ENCODE results near the gene KCNN1.
A peak's percentile ranks its signal among the peaks of the same experiment; 100 is the strongest.
"Not testable (repeated sequence)": the region's sequence is repeated elsewhere in the genome, so short reads cannot be mapped to it uniquely, and the experiment has no call there.

KCNN1 gene

DNA sequence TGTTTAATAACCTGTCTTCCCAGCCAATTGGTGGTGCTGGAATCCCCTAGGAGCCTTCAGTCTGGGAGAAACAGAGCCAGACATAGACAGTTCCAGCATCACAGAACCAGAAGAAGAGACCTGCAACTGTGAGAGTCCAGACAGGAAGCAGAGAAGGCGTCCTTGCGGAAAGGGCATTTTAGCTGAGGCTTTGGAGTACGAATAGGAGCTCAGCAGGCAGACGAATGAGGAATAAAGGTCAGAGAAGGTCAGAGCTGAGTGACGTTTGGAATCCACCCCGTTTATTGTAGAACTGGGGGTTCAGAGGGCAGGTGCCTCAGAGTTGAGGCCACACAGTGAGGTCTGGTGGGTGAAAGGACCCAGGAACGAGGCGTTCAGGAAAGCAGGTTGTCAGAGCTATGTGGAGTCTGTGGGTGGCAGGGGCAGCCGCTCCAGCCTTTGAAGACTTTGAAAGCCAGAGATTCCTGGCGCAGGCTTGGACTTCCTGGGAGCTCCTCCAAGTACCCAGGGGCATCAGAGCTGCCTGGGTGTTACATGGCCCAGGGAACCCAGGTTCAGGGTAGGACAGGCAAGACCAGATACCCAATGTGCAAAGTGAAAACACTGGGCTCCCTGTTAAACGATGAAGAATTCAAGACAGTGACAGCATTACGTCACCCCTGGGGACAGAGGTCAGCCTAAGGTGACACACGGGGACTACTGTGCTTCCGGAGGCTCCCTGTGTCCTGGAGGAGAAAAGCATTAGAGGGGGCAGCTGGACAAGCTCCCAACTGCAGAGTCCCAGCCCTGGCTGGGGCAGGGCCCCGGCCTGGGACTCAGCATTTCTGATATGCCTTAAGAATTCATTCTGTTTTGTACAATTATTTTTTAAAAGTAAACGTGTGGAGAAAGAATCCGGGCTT lies 46.6 kb downstream of the KCNN1 start:
- Mint-ChIP-seq H3K4me3 (no peak overlapping the region), H3K27ac (peak overlapping the region; percentile 84), H3K27me3 (no peaks in the 10 kb centered on the region), H3K9me3 (no peaks in the 10 kb centered on the region), H3K36me3 (ENCODE audit: low read depth) (peaks cover 67% of the 10 kb centered on the region), H3K4me1 (ENCODE audit: low read depth) (peaks cover 68% of the 10 kb centered on the region)
- DNase-seq: no peak

DNA sequence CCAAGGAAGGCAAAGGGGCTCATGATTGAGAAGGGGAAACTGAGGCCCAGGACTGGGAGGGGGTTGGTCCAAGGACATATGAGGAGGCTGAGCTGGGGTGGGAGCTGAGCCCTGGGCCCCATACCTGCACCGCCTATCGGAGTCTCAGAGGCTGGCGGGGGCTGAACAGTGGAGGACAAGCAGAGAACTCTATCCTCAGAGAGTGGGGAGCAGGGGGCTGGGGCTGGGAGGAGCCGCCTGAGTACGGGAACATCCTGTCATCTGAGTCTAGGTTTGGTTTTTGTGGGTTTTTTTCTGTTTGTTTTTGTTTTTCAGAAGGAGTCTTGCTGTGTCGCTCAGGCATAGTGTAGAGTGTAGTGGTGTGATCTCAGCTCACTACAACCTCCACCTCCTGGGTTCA lies 47.3 kb downstream of the KCNN1 start:
- peaks cover 60% of the 10 kb centered on the region for H3K36me3 Mint-ChIP-seq (ENCODE audit: low read depth)
- peak overlapping the region; percentile 84 for H3K27ac Mint-ChIP-seq
- peaks cover 64% of the 10 kb centered on the region for H3K4me1 Mint-ChIP-seq (ENCODE audit: low read depth)
- no peak for DNase-seq
- no peaks in the 10 kb centered on the region for H3K9me3 Mint-ChIP-seq
- no peak overlapping the region for H3K4me3 Mint-ChIP-seq
- no peaks in the 10 kb centered on the region for H3K27me3 Mint-ChIP-seq

DNA sequence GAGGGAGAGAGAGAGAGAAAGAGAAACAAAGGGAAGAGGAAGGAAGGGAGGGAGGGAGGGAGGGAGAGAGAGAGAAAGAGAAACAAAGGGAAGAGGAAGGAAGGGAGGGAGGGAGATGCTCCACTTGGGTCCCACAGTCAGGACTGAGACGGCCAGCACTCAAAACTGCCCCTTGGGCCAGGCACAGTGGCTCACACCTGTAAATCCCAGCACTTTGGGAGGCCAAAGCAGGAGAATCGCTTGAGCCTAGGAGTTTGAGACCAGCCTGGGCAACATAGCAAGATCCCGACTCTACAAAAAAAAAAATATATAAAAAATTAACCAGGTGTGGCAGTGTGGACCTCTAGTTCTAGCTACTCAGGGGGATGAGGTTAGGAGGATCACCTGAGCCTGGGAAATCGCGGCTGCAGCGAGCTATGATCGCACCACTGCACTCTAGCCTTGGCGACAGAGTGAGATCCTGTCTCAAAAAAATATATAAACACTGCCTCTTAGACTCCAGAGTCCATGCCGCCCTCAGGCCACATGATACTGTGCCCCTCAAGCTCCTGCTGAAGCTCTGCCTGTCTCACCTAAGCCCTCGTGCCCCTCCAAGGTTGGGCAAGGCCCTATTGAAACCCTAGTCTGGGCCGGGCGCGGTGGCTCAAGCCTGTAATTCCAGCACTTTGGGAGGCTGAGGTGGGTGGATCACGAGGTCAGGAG lies 49.5 kb downstream of the KCNN1 start:
- DNase-seq: no peak
- H3K27ac Mint-ChIP-seq: no peak overlapping the region
- peaks cover 64% of the 10 kb centered on the region for H3K4me1 Mint-ChIP-seq (ENCODE audit: low read depth)
- no peak overlapping the region for H3K4me3 Mint-ChIP-seq
- no peaks in the 10 kb centered on the region for H3K27me3 Mint-ChIP-seq
- no peaks in the 10 kb centered on the region for H3K9me3 Mint-ChIP-seq
- H3K36me3 Mint-ChIP-seq (ENCODE audit: low read depth): peaks cover 40% of the 10 kb centered on the region

DNA sequence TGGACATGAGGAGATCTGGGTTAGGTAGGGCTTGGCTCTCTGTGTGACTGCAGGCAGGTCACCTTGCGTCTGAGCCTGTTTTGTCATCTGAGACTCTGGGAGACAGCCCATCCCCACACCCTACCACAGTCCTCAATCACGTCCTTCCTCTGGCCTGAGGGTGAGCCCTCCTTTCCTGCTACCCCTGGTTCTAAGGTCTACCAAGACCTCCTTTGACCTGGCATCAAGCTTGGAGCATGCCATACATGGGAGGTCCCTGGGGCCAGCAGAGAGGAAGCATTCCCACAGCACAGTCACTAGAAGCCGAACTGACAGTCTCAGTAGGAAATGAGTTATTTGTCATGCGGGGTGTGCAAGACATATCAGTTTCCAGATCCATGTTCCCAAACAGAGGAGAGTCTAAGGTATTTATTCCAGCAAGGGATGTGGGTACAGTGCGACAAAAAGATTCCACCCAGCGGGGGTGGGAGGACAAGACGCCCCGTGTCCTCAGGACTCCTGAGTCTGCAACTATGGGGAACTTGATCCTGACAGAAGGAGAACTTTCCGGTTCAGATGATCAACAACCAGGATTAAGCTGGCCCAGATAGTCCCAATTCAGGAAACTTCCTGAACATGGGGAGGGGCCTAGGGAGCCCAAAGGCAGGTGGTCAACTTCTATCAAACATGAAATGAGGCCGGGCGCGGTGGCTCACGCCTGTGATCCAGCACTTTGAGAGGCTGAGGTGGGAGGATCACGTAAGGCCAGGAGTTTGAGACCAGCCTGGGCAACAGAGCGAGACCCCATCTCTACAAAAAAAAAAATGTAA lies 50.6 kb downstream of the KCNN1 start:
- peaks cover 73% of the 10 kb centered on the region for H3K4me1 Mint-ChIP-seq (ENCODE audit: low read depth)
- no peak overlapping the region for H3K4me3 Mint-ChIP-seq
- peak overlapping the region; percentile 72 for H3K27ac Mint-ChIP-seq
- H3K36me3 Mint-ChIP-seq (ENCODE audit: low read depth): peaks cover 31% of the 10 kb centered on the region
- peaks cover 3% of the 10 kb centered on the region for H3K9me3 Mint-ChIP-seq
- no peaks in the 10 kb centered on the region for H3K27me3 Mint-ChIP-seq
- DNase-seq: no peak

DNA sequence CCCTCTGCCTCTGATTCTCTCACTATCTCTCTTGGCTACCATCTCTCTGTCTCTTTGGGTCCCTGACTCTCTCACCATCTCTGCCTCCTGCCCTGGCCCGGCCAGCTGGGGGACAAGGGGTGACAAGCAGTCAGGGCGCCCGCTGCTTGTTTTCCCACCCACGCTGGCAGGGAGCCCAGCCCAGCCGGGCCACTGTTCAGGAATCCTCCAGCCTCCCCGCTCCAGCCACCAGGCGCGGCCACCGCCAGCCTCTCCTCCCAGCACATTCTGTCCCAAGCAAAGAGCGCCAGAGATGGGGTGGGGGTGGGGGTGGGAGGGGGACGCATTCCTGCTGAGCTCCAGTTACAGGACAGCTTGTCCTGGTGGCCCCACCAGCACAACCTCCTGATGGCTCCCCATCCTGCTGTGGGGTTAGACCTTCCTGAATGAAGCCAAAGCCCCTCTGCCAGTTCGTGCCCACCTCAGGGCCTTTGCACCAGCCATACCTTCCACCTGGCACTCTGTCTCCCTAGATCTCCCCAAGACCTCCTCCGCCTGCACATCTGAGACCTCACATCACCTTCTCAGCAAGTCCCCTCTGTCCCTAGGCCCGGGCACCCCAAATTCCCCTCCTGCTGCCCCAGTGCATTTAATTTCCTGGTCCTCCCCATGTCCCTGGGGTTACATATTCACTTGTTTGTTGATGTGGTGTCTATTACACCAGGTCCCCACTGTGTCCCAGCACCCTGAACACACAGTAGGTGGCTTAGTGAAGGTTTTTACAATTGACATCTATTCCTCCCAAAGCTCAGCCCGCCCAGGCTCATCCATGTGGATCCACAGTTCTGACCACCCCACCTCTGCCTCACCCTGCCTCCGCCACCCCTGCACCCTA lies 53.5 kb downstream of the KCNN1 start:
- no peak for DNase-seq
- Mint-ChIP-seq H3K4me1 (ENCODE audit: low read depth) (peaks cover 64% of the 10 kb centered on the region), H3K4me3 (no peak overlapping the region), H3K9me3 (peaks cover 3% of the 10 kb centered on the region), H3K36me3 (ENCODE audit: low read depth) (peaks cover 4% of the 10 kb centered on the region), H3K27ac (peak overlapping the region; percentile 88), H3K27me3 (no peaks in the 10 kb centered on the region)

DNA sequence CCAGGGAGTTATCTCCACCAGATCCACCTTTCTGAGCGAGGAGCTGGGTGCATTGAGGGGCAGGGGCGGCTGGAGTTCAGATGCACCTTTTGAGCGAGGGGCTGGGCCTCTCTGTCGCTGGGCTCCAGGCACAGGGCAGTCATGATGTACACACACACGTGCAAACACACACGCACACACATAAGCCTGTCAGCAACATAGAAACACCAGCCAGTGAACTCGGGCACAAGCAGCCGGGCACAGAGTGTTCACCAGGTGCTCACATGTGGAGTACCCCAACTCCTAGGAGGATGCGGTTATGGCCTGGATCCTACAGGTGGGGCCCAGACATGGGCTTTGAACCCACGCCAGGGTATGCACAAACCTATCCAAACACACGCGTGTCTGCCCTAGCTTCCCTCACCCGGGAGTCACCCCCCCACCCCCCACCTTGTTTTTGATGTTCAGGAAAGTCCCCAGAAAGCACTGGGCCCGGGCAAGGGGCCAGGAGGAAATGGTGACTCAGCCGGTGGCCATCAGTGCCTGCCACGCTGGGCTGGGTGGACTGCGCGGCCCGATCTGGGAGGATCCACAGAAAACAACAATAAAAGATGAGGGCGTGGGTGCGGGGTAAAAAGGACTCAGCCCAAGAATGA lies 54.3 kb downstream of the KCNN1 start:
- H3K36me3 Mint-ChIP-seq (ENCODE audit: low read depth): no peaks in the 10 kb centered on the region
- peak; percentile 72 for DNase-seq
- peaks cover 62% of the 10 kb centered on the region for H3K4me1 Mint-ChIP-seq (ENCODE audit: low read depth)
- peak overlapping the region; percentile 65 for H3K4me3 Mint-ChIP-seq
- peak overlapping the region; percentile 88 for H3K27ac Mint-ChIP-seq
- peaks cover 3% of the 10 kb centered on the region for H3K9me3 Mint-ChIP-seq
- no peaks in the 10 kb centered on the region for H3K27me3 Mint-ChIP-seq

DNA sequence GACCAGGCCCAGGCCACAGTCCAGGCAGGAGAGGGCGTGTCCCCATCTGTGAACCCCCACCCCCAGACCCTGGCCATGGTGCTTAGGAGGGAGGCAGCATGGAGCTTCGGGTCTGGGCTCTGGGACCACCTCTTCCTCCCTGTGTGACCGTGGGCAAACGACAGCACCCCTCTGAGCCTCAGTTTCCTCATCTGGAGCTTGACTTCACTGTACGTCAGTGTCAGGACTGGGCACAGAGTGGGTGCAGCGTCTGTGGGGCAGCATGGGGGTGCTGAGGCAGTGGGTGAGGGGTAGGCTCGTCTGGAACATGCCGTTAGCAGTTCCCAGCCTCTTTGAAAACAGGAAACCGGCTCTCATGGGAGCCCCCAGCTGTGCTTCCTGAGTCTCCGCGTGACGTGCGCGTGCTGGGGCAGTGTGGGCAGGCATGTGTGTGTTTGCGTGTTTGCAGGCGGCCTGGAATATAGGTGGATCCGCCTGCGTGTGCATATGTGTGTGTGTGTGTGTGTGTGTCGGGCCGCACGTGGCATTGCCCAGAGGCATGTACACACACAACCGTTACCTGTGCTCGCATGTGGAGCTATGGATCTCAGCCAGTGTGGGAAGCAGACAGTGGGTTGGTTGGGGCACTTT lies 56.8 kb downstream of the KCNN1 start:
- Mint-ChIP-seq H3K36me3 (ENCODE audit: low read depth) (no peaks in the 10 kb centered on the region), H3K27ac (peak overlapping the region; percentile 94), H3K4me1 (ENCODE audit: low read depth) (peaks cover 48% of the 10 kb centered on the region), H3K27me3 (no peaks in the 10 kb centered on the region), H3K9me3 (peaks cover 3% of the 10 kb centered on the region), H3K4me3 (peak overlapping the region; percentile 50)
- peak; percentile 78 for DNase-seq

DNA sequence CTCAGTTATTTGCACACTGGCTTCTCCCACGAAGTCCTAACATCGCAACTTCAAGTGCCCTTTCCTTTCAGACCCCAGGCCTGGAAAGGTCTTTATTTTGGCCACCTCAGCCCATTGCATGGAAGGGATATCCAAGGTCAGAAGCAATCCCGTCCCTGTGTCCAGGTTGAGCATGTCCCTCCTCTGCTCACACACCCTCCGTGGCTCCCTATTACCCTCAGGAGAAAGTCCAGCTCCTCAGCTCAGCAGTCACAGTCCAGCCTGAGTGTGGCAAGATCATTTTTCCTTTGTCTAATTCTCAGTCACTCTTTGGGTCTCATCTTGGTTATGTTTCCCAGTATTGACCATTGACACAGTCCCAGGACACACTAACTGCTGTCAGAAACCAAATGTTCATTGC lies 60.2 kb downstream of the KCNN1 start:
- H3K27me3 Mint-ChIP-seq: no peaks in the 10 kb centered on the region
- peaks cover 2% of the 10 kb centered on the region for H3K9me3 Mint-ChIP-seq
- H3K36me3 Mint-ChIP-seq (ENCODE audit: low read depth): no peaks in the 10 kb centered on the region
- no peak overlapping the region for H3K27ac Mint-ChIP-seq
- H3K4me1 Mint-ChIP-seq (ENCODE audit: low read depth): peaks cover 39% of the 10 kb centered on the region
- DNase-seq: no peak
- no peak overlapping the region for H3K4me3 Mint-ChIP-seq

DNA sequence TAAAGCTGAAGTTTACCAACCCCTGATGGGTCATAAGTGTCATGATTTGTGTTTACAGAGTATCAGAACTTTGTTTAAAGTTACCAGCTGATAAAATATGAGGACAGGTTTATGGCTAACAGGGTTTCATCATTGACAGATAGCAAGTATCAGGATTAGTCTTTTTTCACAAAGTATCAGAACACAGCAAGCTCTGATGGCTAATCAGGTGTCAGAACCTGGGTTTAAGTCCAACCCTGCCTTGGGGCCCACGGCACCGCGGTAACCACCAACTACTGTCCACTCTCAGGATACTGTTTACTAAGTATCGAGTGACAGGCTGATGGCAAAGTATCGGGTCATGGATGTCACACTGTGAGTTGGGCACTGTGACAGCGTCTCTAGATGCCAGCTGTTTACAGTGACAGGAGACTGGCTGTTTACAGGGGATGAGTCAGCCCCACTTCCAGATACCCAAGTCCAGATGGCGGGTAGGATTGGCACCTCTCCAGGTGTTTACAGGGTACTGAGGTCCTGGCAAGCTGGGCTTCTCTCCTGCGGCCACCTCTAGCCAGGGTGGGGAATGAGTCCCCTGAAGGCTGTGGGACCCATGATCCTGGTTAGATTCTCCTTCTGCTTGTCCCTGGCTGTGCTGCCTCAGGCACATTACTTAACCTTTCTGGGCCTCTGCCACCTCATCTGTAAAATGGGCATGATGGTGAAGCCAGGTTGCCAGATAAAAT lies 62.9 kb downstream of the KCNN1 start:
- Mint-ChIP-seq H3K27ac (no peak overlapping the region), H3K9me3 (no peaks in the 10 kb centered on the region), H3K36me3 (ENCODE audit: low read depth) (no peaks in the 10 kb centered on the region), H3K4me1 (ENCODE audit: low read depth) (peaks cover 18% of the 10 kb centered on the region), H3K4me3 (no peak overlapping the region), H3K27me3 (no peaks in the 10 kb centered on the region)
- DNase-seq: no peak

DNA sequence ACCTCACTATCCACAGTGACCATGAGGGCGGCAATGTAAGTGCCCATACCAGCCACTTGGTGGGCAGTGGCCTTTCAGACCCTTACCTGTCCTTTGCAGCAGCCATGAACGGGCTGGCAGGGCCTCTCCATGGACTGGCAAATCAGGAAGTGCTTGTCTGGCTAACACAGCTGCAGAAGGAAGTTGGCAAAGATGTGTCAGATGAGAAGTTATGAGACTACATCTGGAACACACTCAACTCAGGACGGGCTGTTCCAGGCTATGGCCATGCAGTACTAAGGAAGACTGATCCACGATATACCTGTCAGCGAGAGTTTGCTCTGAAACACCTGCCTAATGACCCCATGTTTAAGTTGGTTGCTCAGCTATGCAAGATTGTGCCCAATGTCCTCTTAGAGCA lies 64.5 kb downstream of the KCNN1 start:
- H3K27me3 Mint-ChIP-seq; H3K4me3 Mint-ChIP-seq; DNase-seq; H3K27ac Mint-ChIP-seq; H3K36me3 Mint-ChIP-seq (ENCODE audit: low read depth); H3K9me3 Mint-ChIP-seq: not testable (repeated sequence)
- H3K4me1 Mint-ChIP-seq (ENCODE audit: low read depth): peaks cover 21% of the 10 kb centered on the region

DNA sequence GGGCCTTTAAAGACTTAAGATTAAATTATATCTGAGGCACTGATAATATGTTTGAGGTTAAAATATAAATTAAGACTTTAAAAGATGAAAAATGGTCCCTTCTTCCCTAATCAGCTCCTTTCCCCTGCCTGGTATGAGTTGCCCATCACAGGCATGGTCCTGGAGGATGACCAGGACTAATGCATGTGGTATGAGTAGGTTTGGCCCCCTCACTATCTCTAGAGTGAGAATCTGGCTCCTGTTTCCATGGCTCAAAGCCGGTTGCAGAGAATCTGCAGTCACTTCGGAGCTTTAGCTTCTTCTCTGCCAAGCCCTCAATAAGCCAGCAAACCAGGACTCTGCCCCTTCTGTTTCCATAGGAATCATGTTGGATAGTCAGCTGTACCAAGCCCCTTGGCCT lies 65.2 kb downstream of the KCNN1 start:
- not testable (repeated sequence) for DNase-seq; H3K27ac Mint-ChIP-seq; H3K9me3 Mint-ChIP-seq; H3K27me3 Mint-ChIP-seq; H3K4me3 Mint-ChIP-seq; H3K36me3 Mint-ChIP-seq (ENCODE audit: low read depth)
- H3K4me1 Mint-ChIP-seq (ENCODE audit: low read depth): peaks cover 21% of the 10 kb centered on the region

DNA sequence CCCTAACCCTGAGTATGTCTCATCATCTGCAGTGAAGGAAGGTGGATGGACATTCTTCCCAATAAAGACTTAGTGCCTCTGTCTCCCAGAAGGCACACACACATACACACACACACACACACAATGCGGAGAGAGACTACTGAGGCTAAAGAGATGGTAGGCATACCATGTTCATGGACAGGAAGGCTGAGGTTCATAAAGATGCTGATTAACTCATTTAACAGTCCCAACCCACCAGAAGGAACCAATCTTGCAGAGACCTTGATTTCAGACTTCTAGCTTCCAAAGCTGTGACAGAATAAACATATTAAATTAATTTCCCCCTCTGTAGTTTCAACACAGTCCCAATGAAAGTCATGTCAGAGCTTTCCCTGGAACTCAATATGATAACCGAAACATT lies 74.1 kb downstream of the KCNN1 start:
- Mint-ChIP-seq H3K27ac (no peak overlapping the region), H3K27me3 (no peaks in the 10 kb centered on the region), H3K4me1 (ENCODE audit: low read depth) (peaks cover 30% of the 10 kb centered on the region), H3K36me3 (ENCODE audit: low read depth) (no peaks in the 10 kb centered on the region), H3K9me3 (peaks cover 5% of the 10 kb centered on the region), H3K4me3 (no peak overlapping the region)
- DNase-seq: no peak

DNA sequence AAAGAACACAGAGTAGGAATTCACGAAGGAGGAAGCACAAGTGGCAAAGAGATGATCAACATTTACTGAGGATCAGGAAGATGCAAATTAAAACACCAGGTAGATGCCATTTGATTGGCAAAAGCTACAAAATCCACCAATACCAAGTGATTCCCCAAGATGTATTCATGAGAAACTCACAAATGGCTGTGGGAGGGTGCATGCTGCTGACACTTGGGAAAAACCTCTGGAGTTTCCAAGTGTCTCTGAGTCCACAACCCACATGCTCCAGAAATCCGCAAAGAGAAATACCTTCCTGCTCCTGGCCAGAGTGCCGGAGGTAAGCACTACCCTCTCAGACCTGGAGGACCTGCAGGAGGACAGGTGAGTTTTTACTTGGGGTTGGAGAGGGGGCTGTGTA lies 76.8 kb downstream of the KCNN1 start:
- no peak for DNase-seq
- no peak overlapping the region for H3K4me3 Mint-ChIP-seq
- no peaks in the 10 kb centered on the region for H3K27me3 Mint-ChIP-seq
- H3K4me1 Mint-ChIP-seq (ENCODE audit: low read depth): peaks cover 36% of the 10 kb centered on the region
- no peak overlapping the region for H3K27ac Mint-ChIP-seq
- H3K36me3 Mint-ChIP-seq (ENCODE audit: low read depth): no peaks in the 10 kb centered on the region
- H3K9me3 Mint-ChIP-seq: peaks cover 5% of the 10 kb centered on the region

Data from activated T-cell treated with anti-CD3 and anti-CD28 coated beads, Interleukin-2, amount 50 U/mL, for 24 hours (primary cell).